Body of pancreas (tissue), 4 donors: ENCODE results near the gene CPSF4L.

Source experiments
- CTCF ChIP-seq, 7 experiments: fragments of 450-650 bp in 4 of 7; fragments of 200-600 bp in 3 of 7; sonication (generic) in 3 of 7; IDR thresholded peaks; one replicate each; pipeline ENCODE4 v1.5.1; 2016 to 2019; ENCODE audit warnings: antibody characterized with exemption in 7 of 7
- POLR2A ChIP-seq, 3 donors: fragments of 450-650 bp; IDR thresholded peaks; one replicate each; pipeline ENCODE4 v1.6.1; 2016; ENCODE audit warnings: antibody characterized with exemption in 3 of 3, mild to moderate bottlenecking in 2 of 3

GRCh38 chr17:73215447-73215846, 46.2 kb downstream of the CPSF4L start:
- TF ChIP-seq CTCF (IDR thresholded peaks at IDR 0.05), result peak in 1 of 7 experiments; percentile 15
- TF ChIP-seq POLR2A (IDR thresholded peaks at IDR 0.05), result no peak
